Muscle of arm (tissue), 14 donors: ENCODE measurements around the gene ANO3. TPM values are rescaled to one million over a fixed set of nuclear protein-coding genes. Genes with fewer than 3 reads are reported as not detected.
"Not testable (repeated sequence)": the region's sequence is repeated elsewhere in the genome, so short reads cannot be mapped to it uniquely, and the experiment has no call there.

Experiments
- DNase-seq: peaks from one replicate; pipeline ENCODE4 v3.0.0-alpha.2; 2013
- long read RNA-seq, 11 donors: transcript quantifications; one replicate each; lab custom pipeline, GENCODE V29; 2026
- polyA plus RNA-seq, 12 donors: library from polyadenylated mRNA; unstranded; fragments of 120-200 nt; gene quantifications; one replicate each; pipeline ENCODE4 v1.2.1, GENCODE V29; 2013; ENCODE audit not compliant: insufficient read length in 12 of 12

ANO3 gene
- under 1 TPM in 10 of 12 donors, not detected in 2; 0.07 to 0.80 (median 0.25) TPM for polyA plus RNA-seq
- long read RNA-seq, donor 1 = 0 reads
- long read RNA-seq, donor 2 = 0 reads
- long read RNA-seq, donor 3 = 0 reads
- long read RNA-seq, donor 4 = 0 reads
- long read RNA-seq, donor 5 = 0 reads
- long read RNA-seq, donor 6 = 0 reads
- long read RNA-seq, donor 7 = 0 reads
- long read RNA-seq, donor 8 = 0 reads
- long read RNA-seq, donor 9 = 0 reads
- long read RNA-seq, donor 10 = 0 reads
- long read RNA-seq, donor 11 = 0 reads

- DNase-seq = peak; percentile 91
Observed at GRCh38 chr11:26331911-26332571, at the start of gene ANO3. Gene ANO3 (plus strand): TSS chr11:26332130. CDS start chr11:26332276, 146 bp downstream.

- no peak for DNase-seq
Observed at GRCh38 chr11:26283852-26284408, 48.0 kb upstream of the ANO3 start.

- no peak for DNase-seq
Observed at GRCh38 chr11:26285608-26286007, 46.3 kb upstream of the ANO3 start.

- DNase-seq = no peak
Observed at GRCh38 chr11:26286472-26287066, 45.4 kb upstream of the ANO3 start.

GRCh38 chr11:26287067-26287518, 44.8 kb upstream of the ANO3 start:
- DNase-seq = no peak

GRCh38 chr11:26297189-26297975, 34.5 kb upstream of the ANO3 start:
- peak; percentile 40 for DNase-seq

GRCh38 chr11:26316372-26316771, 15.6 kb upstream of the ANO3 start:
- DNase-seq = not testable (repeated sequence)

- no peak for DNase-seq
Observed at GRCh38 chr11:26319906-26320305, 12.0 kb upstream of the ANO3 start.

- DNase-seq = no peak
Observed at GRCh38 chr11:26321516-26321915, 10.4 kb upstream of the ANO3 start.

- no peak for DNase-seq
Observed at GRCh38 chr11:26322335-26323067, 9.4 kb upstream of the ANO3 start.

- DNase-seq = no peak
Observed at GRCh38 chr11:26323837-26324236, 8.1 kb upstream of the ANO3 start.

- no peak for DNase-seq
Observed at GRCh38 chr11:26324270-26324669, 7.7 kb upstream of the ANO3 start.

- no peak for DNase-seq
Observed at GRCh38 chr11:26326793-26327400, 5.0 kb upstream of the ANO3 start.

- DNase-seq = no peak
Observed at GRCh38 chr11:26329206-26329605, 2.7 kb upstream of the ANO3 start.

GRCh38 chr11:26330262-26330661, 1.7 kb upstream of the ANO3 start:
- DNase-seq = no peak

- no peak for DNase-seq
Observed at GRCh38 chr11:26332572-26332915, 614 bp downstream of the ANO3 start.

GRCh38 chr11:26333906-26334305, 2.0 kb downstream of the ANO3 start:
- DNase-seq = no peak

GRCh38 chr11:26335903-26336302, 4.0 kb downstream of the ANO3 start:
- DNase-seq = no peak

GRCh38 chr11:26344647-26345046, 12.7 kb downstream of the ANO3 start:
- DNase-seq = no peak

- no peak for DNase-seq
Observed at GRCh38 chr11:26348776-26349175, 16.8 kb downstream of the ANO3 start.

- no peak for DNase-seq
Observed at GRCh38 chr11:26350002-26350401, 18.1 kb downstream of the ANO3 start.
